GM12801 (cell line): Measurements from ENCODE around the gene FGD4.

Experiments
- TF ChIP-seq, protein P1 (sequence below): IDR thresholded peaks from one replicate; pipeline ENCODE4 v1.5.1; 2011; ENCODE audit warnings: control low read depth; ENCODE audit not compliant: insufficient read length; ENCODE audit errors: extremely low read depth

Gene FGD4

DNA sequence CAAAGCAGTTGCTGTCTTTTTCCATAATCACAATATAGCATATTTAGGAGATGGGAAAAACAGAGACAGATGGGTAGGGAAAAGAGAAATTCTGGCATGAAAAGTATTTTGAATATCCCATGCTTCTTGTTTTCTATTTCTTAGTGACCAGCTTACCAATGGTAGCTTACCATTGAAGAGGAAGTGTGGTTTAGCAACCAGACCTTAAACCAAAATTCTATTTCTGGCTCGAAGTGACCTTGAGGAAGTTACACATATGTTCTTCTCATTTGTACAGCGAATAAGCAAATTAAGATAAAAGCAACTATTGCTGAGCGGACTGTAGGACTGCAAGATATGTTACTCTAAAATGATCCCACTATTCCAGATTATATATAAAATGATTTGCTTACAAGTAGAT, 82.9 kb downstream of the FGD4 start:
- TF ChIP-seq, protein P1, sequence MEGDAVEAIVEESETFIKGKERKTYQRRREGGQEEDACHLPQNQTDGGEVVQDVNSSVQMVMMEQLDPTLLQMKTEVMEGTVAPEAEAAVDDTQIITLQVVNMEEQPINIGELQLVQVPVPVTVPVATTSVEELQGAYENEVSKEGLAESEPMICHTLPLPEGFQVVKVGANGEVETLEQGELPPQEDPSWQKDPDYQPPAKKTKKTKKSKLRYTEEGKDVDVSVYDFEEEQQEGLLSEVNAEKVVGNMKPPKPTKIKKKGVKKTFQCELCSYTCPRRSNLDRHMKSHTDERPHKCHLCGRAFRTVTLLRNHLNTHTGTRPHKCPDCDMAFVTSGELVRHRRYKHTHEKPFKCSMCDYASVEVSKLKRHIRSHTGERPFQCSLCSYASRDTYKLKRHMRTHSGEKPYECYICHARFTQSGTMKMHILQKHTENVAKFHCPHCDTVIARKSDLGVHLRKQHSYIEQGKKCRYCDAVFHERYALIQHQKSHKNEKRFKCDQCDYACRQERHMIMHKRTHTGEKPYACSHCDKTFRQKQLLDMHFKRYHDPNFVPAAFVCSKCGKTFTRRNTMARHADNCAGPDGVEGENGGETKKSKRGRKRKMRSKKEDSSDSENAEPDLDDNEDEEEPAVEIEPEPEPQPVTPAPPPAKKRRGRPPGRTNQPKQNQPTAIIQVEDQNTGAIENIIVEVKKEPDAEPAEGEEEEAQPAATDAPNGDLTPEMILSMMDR = no peak

DNA sequence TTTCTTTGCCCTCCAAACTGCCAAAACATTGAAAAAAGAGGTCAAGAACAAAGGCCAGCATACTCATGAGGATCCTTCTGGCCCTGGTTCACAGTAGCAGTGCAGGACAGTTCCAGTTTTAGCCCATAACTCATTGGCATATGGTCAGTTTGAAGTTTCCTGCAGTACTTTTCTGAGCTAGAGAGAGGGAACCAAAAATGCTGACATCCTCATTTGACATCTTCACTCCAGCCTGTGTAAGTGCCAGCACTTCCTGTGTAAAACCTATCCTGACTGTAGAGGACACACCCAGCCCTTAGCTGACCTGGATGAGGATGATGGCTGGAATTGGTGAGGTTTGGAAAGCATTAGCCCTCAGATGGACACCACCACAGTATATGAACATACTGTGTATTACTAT, 84.1 kb downstream of the FGD4 start:
- TF ChIP-seq, protein P1 = no peak

- TF ChIP-seq, protein P1 = no peak
These were observed 84.6 kb downstream of the FGD4 start for GRCh38 chr12:32483993-32484392.

- TF ChIP-seq, protein P1 = no peak
These were observed 86.8 kb downstream of the FGD4 start for GRCh38 chr12:32486158-32486557.

GRCh38 chr12:32488132-32488531, 88.8 kb downstream of the FGD4 start:
- TF ChIP-seq, protein P1 = no peak

DNA sequence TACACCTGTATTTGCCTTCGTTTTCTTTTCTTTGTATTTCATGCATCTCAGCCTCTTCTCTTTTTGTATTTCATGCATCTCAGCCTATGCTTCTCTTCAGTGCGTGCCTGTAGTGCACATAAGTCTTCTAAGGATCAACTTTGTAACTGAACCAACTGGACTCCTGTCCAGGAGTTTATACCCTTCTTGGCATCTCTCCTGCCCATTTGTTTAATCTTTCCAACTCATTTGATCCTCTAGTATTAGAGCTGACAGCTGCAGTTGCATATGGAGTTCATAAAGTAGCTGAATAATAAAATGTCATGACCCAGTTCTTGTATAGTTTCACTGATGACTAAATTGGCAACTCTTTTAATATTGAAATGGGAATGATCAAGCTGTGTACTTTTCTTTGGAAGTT, 89.7 kb downstream of the FGD4 start:
- TF ChIP-seq, protein P1 = no peak

- TF ChIP-seq, protein P1 = no peak
These were observed 91.4 kb downstream of the FGD4 start for GRCh38 chr12:32490801-32491200.

DNA sequence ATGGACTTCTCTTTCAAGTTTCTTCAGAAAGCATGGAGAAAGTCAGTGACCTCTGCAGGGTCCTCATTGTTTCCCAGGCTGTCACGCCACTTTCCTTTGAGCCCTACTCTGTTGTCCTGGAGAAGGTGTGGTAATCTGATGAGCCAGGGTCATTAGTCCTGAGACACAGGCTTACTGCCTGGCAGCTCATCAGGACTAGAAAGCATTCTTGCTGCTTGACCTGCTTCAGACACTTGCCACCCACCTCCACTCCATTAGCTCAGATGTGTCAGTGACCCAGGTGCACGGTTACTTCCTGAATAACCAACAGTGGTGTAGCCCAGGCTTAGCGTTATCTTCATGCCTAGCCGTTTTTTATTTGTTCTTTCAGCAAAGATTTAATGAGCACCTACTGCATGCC, 93.9 kb downstream of the FGD4 start:
- TF ChIP-seq, protein P1 = no peak
